Measurements from ENCODE around the gene TRPM8. TPM values are rescaled to one million over a fixed set of nuclear protein-coding genes. Genes with fewer than 3 reads are reported as not detected.

TRPM8 gene
- total RNA-seq, 1 donor from 2014 or later: not detected

- Mint-ChIP-seq H3K27ac (no peak overlapping the region), H3K4me3 (no peak overlapping the region), H3K4me1 (peaks cover 6% of the 10 kb centered on the region), H3K9me3 (no peaks in the 10 kb centered on the region), H3K36me3 (no peaks in the 10 kb centered on the region), H3K27me3 (ENCODE audit: low read depth) (peaks cover 31% of the 10 kb centered on the region)
- TF ChIP-seq CTCF (IDR thresholded peaks at IDR 0.05; ENCODE audit: unreplicated experiment): no peak
- no peak for DNase-seq (ENCODE audit: low spot score in 2 of 2, unreplicated experiment in 2 of 2)
Observed at GRCh38 chr2:234003972-234004617, 86.9 kb downstream of the TRPM8 start.

- DNase-seq (ENCODE audit: low spot score in 2 of 2, unreplicated experiment in 2 of 2): no peak
- H3K27me3 Mint-ChIP-seq (ENCODE audit: low read depth): peaks cover 36% of the 10 kb centered on the region
- H3K4me3 Mint-ChIP-seq: no peak overlapping the region
- no peaks in the 10 kb centered on the region for H3K36me3 Mint-ChIP-seq
- H3K27ac Mint-ChIP-seq: no peak overlapping the region
- no peaks in the 10 kb centered on the region for H3K9me3 Mint-ChIP-seq
- H3K4me1 Mint-ChIP-seq: peaks cover 6% of the 10 kb centered on the region
- no peak for TF ChIP-seq CTCF (IDR thresholded peaks at IDR 0.05; ENCODE audit: unreplicated experiment)
Observed at GRCh38 chr2:234005126-234005525, 88.0 kb downstream of the TRPM8 start.

GRCh38 chr2:234006501-234006900, 89.3 kb downstream of the TRPM8 start:
- TF ChIP-seq CTCF (IDR thresholded peaks at IDR 0.05; ENCODE audit: unreplicated experiment): no peak
- Mint-ChIP-seq H3K4me1 (peaks cover 6% of the 10 kb centered on the region), H3K27ac (no peak overlapping the region), H3K4me3 (no peak overlapping the region), H3K27me3 (ENCODE audit: low read depth) (peaks cover 41% of the 10 kb centered on the region), H3K9me3 (peaks cover 4% of the 10 kb centered on the region), H3K36me3 (no peaks in the 10 kb centered on the region)
- no peak for DNase-seq (ENCODE audit: low spot score in 2 of 2, unreplicated experiment in 2 of 2)

- Mint-ChIP-seq H3K27me3 (ENCODE audit: low read depth) (peaks cover 23% of the 10 kb centered on the region), H3K27ac (no peak overlapping the region), H3K4me1 (peaks cover 8% of the 10 kb centered on the region), H3K9me3 (peaks cover 12% of the 10 kb centered on the region), H3K36me3 (no peaks in the 10 kb centered on the region), H3K4me3 (no peak overlapping the region)
- TF ChIP-seq CTCF (IDR thresholded peaks at IDR 0.05; ENCODE audit: unreplicated experiment): no peak
- DNase-seq (ENCODE audit: low spot score in 2 of 2, unreplicated experiment in 2 of 2): no peak
Observed at GRCh38 chr2:234014427-234014826, 97.3 kb downstream of the TRPM8 start.

- Mint-ChIP-seq H3K4me3 (no peak overlapping the region), H3K27ac (no peak overlapping the region), H3K27me3 (ENCODE audit: low read depth) (peaks cover 16% of the 10 kb centered on the region), H3K36me3 (no peaks in the 10 kb centered on the region), H3K4me1 (peaks cover 8% of the 10 kb centered on the region), H3K9me3 (peaks cover 10% of the 10 kb centered on the region)
- no peak for TF ChIP-seq CTCF (IDR thresholded peaks at IDR 0.05; ENCODE audit: unreplicated experiment)
- no peak for DNase-seq (ENCODE audit: low spot score in 2 of 2, unreplicated experiment in 2 of 2)
Observed at GRCh38 chr2:234015861-234016260, 98.7 kb downstream of the TRPM8 start.
